GM19397 (cell line): ENCODE results near the gene ABCD3.
"Not testable (repeated sequence)": the region's sequence is repeated elsewhere in the genome, so short reads cannot be mapped to it uniquely, and the experiment has no call there.

Source experiments
- ATAC-seq: cut with Tn5 transposase; IDR thresholded peaks from one replicate; pipeline ENCODE4 v1.9.1; 2021; ENCODE audit warnings: mild to moderate bottlenecking, moderate library complexity; ENCODE audit not compliant: unreplicated experiment

Gene ABCD3

DNA sequence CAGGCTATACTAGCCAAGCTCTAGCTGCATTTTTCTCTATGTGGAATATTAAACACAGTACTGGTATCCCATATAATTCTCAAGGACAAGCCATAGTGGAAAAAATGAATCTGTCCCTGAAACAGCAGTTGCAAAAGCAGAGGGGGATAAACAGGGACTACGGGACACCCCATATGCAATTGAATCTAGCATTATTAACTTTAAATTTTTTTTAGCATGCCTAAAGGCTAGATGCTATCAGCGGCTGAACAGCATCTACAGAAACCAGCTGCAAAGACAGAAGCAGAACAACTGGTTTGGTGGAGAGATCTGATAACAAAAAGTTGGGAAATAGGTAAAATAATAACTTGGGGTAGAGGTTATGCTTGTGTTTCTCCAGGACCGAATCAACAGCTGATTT, 30.6 kb downstream of the ABCD3 start:
- ATAC-seq = not testable (repeated sequence)

DNA sequence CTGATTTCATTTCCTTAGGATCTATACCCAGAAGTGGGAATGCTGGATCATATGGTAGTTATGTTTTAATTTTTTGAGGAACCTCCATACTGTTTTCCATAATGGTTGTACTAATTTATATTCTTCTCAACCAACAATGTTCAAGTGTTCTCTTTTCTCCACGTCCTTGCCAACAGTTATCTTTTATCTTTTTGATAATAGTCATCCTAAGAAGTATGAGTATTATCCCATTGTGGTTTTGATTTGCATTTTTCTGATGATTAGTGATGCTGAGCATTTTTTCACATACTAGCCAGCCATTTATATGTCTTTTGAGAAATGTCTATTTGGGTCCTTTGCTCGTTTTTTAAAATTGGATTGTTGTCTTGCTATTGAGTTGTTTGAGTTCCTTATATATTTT, 38.5 kb downstream of the ABCD3 start:
- no peak for ATAC-seq

- no peak for ATAC-seq
Observed at GRCh38 chr1:94462606-94463005, 44.4 kb downstream of the ABCD3 start.

- ATAC-seq = no peak
Observed at GRCh38 chr1:94463056-94463764, 45.0 kb downstream of the ABCD3 start.

DNA sequence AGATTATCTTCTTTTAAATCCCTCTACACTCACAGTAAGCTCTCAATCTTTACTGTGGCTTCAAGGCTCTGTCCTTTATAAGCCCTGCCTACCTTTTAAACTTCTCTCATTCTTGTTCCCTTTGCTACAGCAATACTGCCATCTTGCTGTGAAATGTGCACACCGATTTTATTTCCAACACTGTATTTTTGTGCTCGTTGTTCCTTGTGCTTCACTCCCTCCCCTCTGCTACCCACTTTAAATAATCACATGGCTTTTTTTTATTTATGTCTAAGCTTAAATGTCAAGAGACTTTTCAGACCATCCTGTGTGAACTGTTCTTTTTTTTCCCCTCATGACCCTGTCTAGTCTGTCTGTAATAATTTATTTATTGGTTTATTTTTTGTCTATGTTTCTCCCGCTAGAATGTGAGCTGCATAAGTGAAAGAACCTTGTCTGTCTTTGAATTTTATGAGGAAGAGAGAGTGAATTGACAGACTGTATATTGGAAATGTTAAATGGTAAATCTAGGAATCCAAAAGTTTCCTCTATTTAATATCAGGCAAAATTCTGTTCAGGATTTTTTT, 45.7 kb downstream of the ABCD3 start:
- no peak for ATAC-seq

GRCh38 chr1:94468708-94469107, 50.5 kb downstream of the ABCD3 start:
- ATAC-seq = no peak

DNA sequence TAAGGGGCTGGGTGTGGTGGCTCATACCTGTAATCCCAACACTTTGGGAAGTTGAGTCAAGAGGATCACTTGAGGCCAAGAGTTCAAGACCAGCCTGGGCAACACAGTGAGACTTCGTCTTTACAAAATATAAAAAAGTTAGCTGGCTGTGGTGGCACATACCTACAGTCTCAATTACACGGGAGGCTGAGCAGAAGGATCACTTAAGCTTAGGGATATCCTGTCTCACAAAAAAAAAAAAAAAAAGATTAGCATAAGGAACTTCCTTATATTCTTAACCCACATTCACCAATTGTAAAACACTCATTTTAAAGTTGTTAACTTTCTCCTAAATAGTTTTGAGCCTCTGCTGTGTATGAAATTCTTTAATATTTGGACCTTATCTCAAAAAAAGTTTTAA, 53.1 kb downstream of the ABCD3 start:
- ATAC-seq = no peak

DNA sequence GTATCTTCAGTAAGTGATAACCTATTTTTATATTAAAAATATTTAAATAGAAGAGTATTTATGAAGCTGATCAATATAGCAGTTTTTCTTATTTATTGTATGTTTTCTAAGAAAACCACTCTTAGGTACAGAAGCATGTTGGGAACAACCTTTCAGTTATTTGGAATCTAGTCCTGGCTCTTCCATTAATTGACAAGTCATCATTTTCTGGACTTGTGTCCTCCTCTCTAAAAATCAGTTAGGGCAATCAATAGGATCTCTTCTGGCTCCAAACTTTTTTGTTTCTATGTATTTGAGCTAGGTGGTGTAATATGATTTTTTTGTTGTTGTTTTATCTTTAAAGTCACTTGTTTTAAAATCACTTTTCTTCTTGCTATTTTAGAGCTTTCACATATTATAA, 57.0 kb downstream of the ABCD3 start:
- no peak for ATAC-seq

DNA sequence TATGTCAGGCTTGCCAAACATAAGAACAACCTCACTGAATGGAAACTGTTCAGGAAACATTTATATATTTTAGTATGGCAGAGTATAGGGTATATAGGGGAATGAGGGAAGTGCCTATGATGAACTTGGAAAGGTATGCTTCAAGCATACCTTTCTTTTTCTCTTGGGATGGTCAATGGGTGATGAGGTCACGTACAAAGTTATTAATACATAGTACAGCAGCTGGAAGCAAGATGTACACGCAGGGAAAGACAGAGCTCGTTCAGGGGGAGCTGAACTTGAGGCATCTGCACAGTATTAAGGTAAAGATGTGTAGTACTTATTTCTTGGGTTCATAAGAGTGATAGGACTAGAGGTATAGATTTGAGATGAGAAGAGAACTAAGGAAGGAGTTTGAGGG, 61.5 kb downstream of the ABCD3 start:
- no peak for ATAC-seq

GRCh38 chr1:94481473-94481933, 63.3 kb downstream of the ABCD3 start:
- ATAC-seq = peak; percentile 95

GRCh38 chr1:94486990-94487389, 68.8 kb downstream of the ABCD3 start:
- no peak for ATAC-seq

GRCh38 chr1:94490556-94490955, 72.4 kb downstream of the ABCD3 start:
- ATAC-seq = no peak

GRCh38 chr1:94496076-94496755, 78.0 kb downstream of the ABCD3 start:
- ATAC-seq = no peak

GRCh38 chr1:94501426-94501825, 83.2 kb downstream of the ABCD3 start:
- ATAC-seq = no peak

DNA sequence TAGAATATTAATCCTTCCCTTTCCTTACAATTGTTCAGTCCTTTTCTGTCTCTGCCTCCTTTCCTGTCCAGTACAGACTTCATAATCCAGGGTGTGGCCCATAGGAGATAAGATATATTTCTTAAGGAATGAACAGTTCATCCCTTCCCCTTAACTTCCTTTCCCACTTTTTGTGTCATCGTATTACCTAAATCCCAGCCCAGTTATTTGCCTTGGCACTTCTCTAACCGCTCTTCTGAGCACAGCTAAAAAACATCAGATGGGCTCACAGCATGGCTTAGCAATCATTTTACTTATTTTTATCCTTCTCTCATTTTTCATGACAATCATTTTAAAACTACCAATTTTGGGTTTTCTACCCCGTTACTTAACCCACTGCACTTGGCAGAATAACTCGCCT, 83.7 kb downstream of the ABCD3 start:
- ATAC-seq = no peak

DNA sequence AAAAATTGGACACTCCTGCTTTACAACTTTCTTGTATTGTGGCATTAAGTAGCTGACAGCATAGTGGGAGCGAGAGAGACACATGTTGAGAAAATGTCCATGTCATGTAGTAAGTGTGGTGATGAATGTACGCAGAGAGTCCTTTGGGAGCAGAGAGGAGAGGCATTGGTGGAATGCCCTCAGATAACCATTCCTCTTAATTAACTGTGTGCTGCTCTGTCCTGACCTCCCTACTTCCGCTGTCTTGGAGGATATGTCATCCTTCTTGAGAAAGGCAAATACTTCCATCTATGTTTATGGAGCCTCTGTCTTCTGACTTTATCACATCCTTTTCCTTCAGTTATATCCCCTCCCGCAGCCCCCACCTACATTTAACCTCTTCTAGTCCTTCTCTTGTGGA, 85.0 kb downstream of the ABCD3 start:
- ATAC-seq = no peak

GRCh38 chr1:94504601-94505000, 86.4 kb downstream of the ABCD3 start:
- no peak for ATAC-seq

- no peak for ATAC-seq
Observed at GRCh38 chr1:94512816-94513215, 94.6 kb downstream of the ABCD3 start.

GRCh38 chr1:94514095-94514727, 96.0 kb downstream of the ABCD3 start:
- no peak for ATAC-seq

- ATAC-seq = no peak
Observed at GRCh38 chr1:94515296-94515947, 97.2 kb downstream of the ABCD3 start.

GRCh38 chr1:94519351-94519750, 101.2 kb downstream of the ABCD3 start:
- no peak for ATAC-seq
